GM21737 (cell line): ENCODE data around the gene AOC2.
A peak's percentile ranks its signal among the peaks of the same experiment; 100 is the strongest.
"Not testable (repeated sequence)": the region's sequence is repeated elsewhere in the genome, so short reads cannot be mapped to it uniquely, and the experiment has no call there.

Source experiments
- ATAC-seq: cut with Tn5 transposase; IDR thresholded peaks from one replicate; pipeline ENCODE4 v1.9.1; 2021; ENCODE audit warnings: mild to moderate bottlenecking, moderate library complexity; ENCODE audit not compliant: unreplicated experiment

The AOC2 gene

DNA sequence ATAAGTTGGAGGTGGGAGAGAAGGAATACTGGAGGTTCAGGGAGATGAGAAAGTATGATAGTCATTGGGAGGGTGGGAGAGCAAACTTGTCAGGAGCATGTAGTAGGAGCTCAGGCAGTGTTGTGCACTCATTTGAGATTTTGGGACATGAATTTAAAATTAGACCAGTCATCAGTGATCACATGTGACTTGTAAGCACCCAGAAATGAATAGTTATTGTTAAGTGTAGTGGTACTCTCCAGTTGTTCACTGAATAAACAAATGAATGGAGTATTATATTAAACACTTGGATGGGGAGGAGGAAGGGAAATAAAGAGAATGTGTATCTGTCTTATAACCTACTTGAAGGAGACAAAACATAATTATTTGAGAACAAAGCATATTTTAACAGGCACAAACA, 13.4 kb upstream of the AOC2 start:
- no peak for ATAC-seq

DNA sequence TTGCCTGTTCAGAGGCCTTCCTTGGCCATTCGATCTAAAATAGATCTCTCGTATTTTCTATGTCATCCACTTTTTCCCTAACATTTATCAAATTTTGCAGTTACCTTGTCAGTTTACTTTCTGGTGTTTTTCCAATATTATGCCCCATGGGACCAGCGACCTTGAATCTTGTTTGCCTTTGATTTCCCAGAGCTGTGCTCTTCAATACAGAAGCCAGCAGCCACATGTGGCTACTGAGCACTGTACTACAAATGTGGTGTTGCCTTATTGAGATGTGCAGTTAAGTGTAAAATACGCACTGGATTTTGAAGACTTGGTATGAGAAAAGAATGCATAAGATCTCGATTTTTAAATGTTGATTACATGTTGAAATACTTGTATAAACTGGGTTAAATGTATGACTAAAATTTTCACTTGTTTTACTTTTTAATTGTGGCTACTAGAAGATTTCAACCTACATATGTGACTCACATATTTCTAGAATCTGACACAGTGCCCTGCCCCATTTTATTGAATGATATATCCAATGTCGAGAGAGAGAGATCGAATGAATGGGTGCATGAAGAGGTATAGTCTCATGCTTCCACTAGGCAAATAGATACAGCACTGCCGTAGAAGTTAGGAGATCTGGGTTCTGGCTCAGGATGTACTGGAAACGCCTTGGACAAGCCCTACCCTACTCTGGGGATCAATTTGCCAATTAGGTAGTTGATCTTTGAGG, 12.0 kb upstream of the AOC2 start:
- no peak for ATAC-seq

GRCh38 chr17:42832934-42833766, 11.2 kb upstream of the AOC2 start, which contains the start of gene PSME3:
TSS of gene PSME3 (plus strand) at chr17:42833397. CDS start at chr17:42833632, 235 bp downstream.
- peak; percentile 77 for ATAC-seq

DNA sequence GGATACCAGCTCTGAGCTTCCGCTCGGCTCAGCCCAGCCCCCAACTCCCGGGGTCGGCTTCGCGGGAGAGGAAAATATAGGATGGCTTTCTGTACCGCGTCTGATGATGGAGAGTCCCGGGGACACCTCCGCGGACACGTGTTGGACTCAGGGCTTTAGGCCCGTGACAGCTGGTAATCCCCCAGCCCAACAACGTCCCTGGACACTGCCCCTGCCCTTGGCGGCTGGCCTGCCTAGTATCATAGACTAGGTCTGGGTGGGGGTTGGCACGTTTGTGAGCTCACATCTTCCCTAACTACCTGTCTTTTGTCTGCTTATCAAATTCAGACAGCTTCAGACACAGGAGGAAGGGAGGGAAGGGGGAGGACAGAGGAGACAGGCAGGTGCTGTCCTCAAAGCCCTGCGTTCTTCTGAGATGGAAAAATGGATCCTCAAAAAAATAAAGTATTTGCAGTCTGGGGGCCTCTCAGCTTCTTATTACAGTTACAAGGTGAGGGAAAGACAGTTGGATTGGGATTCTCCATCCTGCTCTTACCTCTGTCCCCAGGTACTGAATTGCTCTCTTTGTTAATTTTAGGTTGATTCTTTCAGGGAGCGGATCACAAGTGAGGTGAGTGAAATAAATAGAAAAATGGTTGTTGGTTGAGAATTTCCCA, 10.5 kb upstream of the AOC2 start:
- peak; percentile 23 for ATAC-seq

DNA sequence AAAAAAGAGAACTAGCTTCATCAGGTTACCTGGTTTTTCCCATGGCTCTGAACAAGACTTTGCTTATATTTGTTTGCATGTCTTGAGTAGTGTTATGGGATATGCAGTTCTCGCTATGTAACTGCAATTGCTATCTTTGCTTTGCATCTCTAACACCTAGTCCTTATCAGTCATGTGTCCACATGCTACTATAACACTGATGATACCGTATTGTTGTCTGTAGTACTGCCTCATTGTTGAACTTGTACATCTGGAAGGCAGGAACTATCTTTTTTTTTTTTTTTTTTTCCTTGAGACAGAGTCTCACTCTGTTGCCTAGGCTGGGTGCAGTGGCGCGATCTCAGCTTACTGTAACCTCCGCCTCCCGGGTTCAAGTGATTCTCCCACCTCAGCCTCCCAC, 8.6 kb upstream of the AOC2 start:
- ATAC-seq = no peak

DNA sequence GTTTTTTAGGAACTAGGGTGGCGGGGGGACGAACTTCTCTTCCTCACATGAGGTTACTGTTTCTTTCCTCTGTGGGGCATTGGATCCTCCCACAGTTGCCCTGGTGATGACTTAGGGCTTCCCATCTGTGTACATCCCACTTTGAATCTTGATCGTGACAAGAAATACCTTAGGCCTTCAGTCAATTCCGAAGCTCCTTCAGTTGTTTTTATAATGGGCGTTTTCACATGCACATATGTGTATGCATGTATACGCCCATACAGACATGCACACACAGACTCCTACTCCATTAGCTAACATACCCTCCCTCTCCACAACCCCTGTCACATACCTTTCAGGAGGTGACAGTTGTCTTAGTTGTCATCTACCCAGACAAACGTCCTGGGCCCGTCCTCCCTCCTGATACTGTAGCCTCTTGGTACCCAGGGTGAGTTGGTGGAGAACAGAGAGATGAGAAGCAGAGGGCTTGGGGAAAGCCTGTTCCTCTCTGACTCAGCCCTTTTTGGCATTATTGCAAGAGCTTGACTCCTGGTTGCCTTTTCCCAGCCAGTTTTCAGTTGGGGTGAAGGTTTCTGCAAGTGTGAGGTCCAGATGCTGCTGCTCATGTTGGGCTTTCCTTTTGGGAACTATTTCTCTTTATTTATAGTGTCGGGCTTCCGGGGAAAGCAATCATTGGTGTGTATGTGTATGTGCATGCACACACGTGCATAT, 2.2 kb upstream of the AOC2 start:
- ATAC-seq = no peak

DNA sequence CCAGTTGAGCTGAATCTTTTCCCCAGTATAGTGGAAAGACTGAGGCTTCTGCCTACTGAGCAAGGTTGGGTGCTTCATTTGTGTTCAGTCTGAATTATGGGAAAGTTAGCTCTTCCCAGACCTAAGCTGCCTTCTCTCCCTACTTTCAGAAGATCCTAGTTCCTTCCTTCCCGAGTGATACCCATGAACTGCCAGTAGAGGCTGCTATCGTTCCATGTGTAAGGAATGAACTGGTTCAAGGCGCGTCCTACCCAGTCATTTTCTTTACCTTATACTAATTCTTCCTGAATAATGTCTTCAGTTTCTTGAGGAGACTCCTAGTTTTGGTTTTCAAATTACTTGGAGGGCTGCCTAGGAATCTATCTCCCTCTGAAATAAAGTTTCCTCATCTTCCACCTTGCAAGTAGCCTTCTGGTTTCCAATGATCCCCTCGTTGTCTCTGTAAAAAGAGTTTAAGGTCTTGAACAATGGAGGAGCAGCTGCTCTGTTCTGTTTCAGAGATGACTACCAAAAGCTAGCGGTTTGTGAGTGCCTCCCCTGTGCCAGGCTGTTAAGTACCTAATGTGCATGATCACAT, 934 bp upstream of the AOC2 start:
- ATAC-seq = no peak

DNA sequence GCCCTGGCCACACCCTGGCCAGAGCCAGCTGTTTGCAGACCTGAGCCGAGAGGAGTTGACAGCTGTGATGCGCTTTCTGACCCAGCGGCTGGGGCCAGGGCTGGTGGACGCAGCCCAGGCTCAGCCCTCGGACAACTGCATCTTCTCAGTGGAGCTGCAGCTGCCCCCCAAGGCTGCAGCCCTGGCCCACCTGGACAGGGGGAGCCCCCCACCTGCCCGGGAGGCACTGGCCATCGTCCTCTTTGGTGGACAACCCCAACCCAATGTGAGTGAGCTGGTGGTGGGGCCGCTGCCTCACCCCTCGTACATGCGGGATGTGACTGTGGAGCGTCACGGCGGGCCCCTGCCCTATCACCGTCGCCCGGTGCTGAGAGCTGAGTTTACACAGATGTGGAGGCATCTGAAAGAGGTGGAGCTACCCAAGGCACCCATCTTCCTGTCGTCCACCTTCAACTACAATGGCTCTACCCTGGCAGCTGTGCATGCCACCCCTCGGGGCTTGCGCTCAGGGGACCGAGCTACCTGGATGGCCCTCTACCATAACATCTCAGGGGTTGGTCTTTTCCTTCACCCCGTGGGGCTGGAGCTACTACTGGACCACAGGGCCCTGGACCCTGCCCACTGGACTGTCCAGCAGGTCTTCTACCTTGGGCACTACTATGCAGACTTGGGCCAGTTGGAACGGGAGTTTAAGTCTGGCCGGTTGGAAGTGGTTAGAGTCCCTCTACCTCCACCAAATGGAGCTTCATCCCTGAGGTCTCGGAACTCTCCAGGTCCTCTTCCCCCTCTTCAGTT, 578 bp downstream of the AOC2 start:
- ATAC-seq = no peak

- no peak for ATAC-seq
Observed at GRCh38 chr17:42845556-42845917, 1.2 kb downstream of the AOC2 start.

- ATAC-seq = no peak
Observed at GRCh38 chr17:42845918-42846593, 1.7 kb downstream of the AOC2 start.

- no peak for ATAC-seq
Observed at GRCh38 chr17:42846594-42847280, 2.4 kb downstream of the AOC2 start.

DNA sequence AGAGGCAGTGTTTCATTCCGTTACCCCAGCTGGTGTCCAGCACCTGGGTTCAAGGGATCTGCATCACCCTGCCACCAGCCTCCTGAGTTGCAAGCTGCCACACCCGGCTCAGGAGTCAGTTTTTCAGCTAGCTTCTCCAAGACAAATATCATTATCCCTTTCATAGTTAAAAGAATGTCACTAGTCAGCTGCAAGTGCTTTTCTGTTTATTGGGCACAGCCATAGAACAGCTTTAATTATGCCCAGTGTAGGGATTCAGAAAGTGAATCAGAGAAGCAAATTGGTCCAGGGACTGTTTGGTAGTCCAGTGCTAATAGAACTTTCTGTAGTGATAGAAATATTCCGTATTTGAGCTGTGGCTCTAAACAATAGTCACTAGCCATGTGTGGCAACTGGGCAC, 3.7 kb downstream of the AOC2 start:
- ATAC-seq = no peak

DNA sequence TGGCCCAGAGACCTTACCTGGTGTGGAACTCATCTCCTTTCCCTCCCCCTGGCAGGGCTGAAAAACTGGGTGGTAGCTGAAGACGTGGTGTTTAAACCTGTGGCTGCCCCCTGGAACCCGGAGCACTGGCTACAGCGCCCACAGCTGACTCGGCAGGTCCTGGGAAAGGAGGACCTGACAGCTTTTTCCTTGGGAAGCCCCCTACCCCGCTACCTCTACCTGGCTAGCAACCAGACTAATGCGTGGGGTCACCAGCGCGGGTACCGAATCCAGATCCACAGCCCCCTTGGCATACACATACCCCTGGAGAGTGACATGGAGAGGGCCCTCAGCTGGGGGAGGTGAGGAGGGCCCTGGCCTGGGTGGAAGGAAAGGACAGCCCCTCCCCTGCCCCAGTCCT, 4.7 kb downstream of the AOC2 start:
- no peak for ATAC-seq

GRCh38 chr17:42849451-42850181, 5.2 kb downstream of the AOC2 start:
- ATAC-seq = no peak

- no peak for ATAC-seq
Observed at GRCh38 chr17:42850954-42851353, 6.6 kb downstream of the AOC2 start, which contains the start of gene AOC3. TSS of gene AOC3 (plus strand) at chr17:42851199. CDS start at chr17:42851344, 145 bp downstream.

DNA sequence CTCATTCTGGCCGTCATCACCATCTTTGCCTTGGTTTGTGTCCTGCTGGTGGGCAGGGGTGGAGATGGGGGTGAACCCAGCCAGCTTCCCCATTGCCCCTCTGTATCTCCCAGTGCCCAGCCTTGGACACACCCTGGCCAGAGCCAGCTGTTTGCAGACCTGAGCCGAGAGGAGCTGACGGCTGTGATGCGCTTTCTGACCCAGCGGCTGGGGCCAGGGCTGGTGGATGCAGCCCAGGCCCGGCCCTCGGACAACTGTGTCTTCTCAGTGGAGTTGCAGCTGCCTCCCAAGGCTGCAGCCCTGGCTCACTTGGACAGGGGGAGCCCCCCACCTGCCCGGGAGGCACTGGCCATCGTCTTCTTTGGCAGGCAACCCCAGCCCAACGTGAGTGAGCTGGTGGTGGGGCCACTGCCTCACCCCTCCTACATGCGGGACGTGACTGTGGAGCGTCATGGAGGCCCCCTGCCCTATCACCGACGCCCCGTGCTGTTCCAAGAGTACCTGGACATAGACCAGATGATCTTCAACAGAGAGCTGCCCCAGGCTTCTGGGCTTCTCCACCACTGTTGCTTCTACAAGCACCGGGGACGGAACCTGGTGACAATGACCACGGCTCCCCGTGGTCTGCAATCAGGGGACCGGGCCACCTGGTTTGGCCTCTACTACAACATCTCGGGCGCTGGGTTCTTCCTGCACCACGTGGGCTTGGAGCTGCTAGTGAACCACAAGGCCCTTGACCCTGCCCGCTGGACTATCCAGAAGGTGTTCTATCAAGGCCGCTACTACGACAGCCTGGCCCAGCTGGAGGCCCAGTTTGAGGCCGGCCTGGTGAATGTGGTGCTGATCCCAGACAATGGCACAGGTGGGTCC, 7.2 kb downstream of the AOC2 start:
- not testable (repeated sequence) for ATAC-seq

GRCh38 chr17:42852351-42852750, 8.0 kb downstream of the AOC2 start:
- ATAC-seq = no peak
